ENCODE data around the gene PPARGC1A. TPM values are rescaled to one million over a fixed set of nuclear protein-coding genes. Genes with fewer than 3 reads are reported as not detected.

PPARGC1A gene
- total and polyA plus RNA-seq, 2 of the 13 experiments (the other 11 are each of a cell fraction or from before 2014, with no cell fraction given): 20.7 to 37.3 TPM

- no peak overlapping the region for H3K4me2 ChIP-seq (ENCODE audit: low read depth, low read length)
- H3K36me3 ChIP-seq (replicated peaks in 1 of 2; ENCODE audit: control insufficient read depth in 1 of 2, insufficient read depth in 2 of 2, low read length in 2 of 2): peaks cover 4 to 33% of the 10 kb centered on the region in 2 experiments
- H3K9ac ChIP-seq (ENCODE audit: insufficient read depth, low read depth, low read length): no peak overlapping the region
- H3K27ac ChIP-seq (ENCODE audit: extremely low read length, insufficient read depth, low read length): no peak overlapping the region
- WGBS (ENCODE audit: low lambda C conversion rate): 87% methylated on average over 6 of the region's 6 CpGs
- H3K4me3 ChIP-seq (replicated peaks in 1 of 3; ENCODE audit: insufficient read depth in 1 of 3, low read depth in 2 of 3, low read length in 3 of 3): no peak overlapping the region
- no peak overlapping the region for H2AFZ ChIP-seq (ENCODE audit: low read length)
- H3K27me3 ChIP-seq (ENCODE audit: control insufficient read depth in 1 of 2, insufficient read depth in 2 of 2, low read length in 2 of 2): no peaks in the 10 kb centered on the region
- peaks cover 81% of the 10 kb centered on the region for H3K79me2 ChIP-seq (ENCODE audit: insufficient read depth, low read length)
- ATAC-seq (no peak), DNase-seq (ENCODE audit: low spot score) (no peak), FAIRE-seq (no peak)
- no peaks in the 10 kb centered on the region for H3K9me3 ChIP-seq (ENCODE audit: low read length)
- TF ChIP-seq SNAPC5 (CRISPR knock-in tag; IDR thresholded peaks at IDR 0.05; ENCODE audit: borderline replicate concordance) (no peak), ZNF614 (CRISPR knock-in tag; IDR thresholded peaks at IDR 0.05; ENCODE audit: borderline replicate concordance) (no peak), ZBTB40 (IDR thresholded peaks at IDR 0.05) (no peak), ZBTB40 (CRISPR knock-in tag; IDR thresholded peaks at IDR 0.05) (no peak), THYN1 (CRISPR knock-in tag; IDR thresholded peaks at IDR 0.05; ENCODE audit: borderline replicate concordance, low read depth) (no peak), ZNF225 (CRISPR knock-in tag; IDR thresholded peaks at IDR 0.05) (no peak), ZNF788 (CRISPR knock-in tag; IDR thresholded peaks at IDR 0.05; ENCODE audit: borderline replicate concordance) (no peak), HNRNPUL1 (IDR thresholded peaks at IDR 0.05; ENCODE audit: low read depth, low read length) (no peak), KLF12 (CRISPR knock-in tag; IDR thresholded peaks at IDR 0.05; ENCODE audit: borderline replicate concordance) (0 out of 2 replicates have a peak, but pooled peaks have one; percentile 7)
- CTCF ChIA-PET (ENCODE audit: low intra/inter-chr PET ratio, low total read pairs): no interaction called here
- intact Hi-C loops (cut with micrococcal nuclease; ENCODE audit: unreplicated experiment) (no loop called here), in situ Hi-C loops (cut with HindIII; ENCODE audit: extremely low pct_ligation_motif_present, low pct_unique_long_range_greater_than_20kb) (loop anchor here (25.0 kb wide), 1 partner anchor 712 kb away; the partner anchor contains the start of gene DHX15)
- peaks cover 97% of the 10 kb centered on the region for H3K4me1 ChIP-seq (ENCODE audit: insufficient read depth, low read length)
- no TSS peak for BruUV-seq (replicated peaks)
- POLR2A ChIA-PET: interaction anchor here (1.5 to 2.7 kb wide), 6 partner anchors 9 to 15 kb away, joined by 4 to 22 read pairs (median 8); partner anchors contain the start of gene PPARGC1A
- H4K20me1 ChIP-seq (ENCODE audit: insufficient read depth, low read length): no peaks in the 10 kb centered on the region
Observed at GRCh38 chr4:23875317-23875716, 14.5 kb downstream of the PPARGC1A start.

All from HepG2 (cell line).